OCI-LY1 (cell line): ENCODE data around the gene PTPN22.

Experiments
- H2AFZ ChIP-seq: fragments of 200-600 bp; sonication (generic), shearing (Covaris generic); 2 replicates; pipeline ENCODE4 v1.6.0; 2014; ENCODE audit warnings: antibody characterized with exemption, mild to moderate bottlenecking, low read length
- H3F3A ChIP-seq: fragments of 200-600 bp; sonication (generic), shearing (Covaris generic); 2 replicates; pipeline ENCODE4 v1.6.0; 2014; ENCODE audit warnings: mild to moderate bottlenecking, antibody characterized with exemption, low read length, moderate library complexity; ENCODE audit not compliant: insufficient read depth
- H3K27ac ChIP-seq: fragments of 200-600 bp; sonication (generic); 2 replicates; pipeline ENCODE4 v1.5.1; 2014; ENCODE audit warnings: low read length, mixed run types, mild to moderate bottlenecking, low read depth; ENCODE audit not compliant: poor library complexity, severe bottlenecking
- H3K27me3 ChIP-seq: fragments of 200-600 bp; sonication (generic); 2 replicates; pipeline ENCODE4 v1.6.0; 2014; ENCODE audit warnings: antibody characterized with exemption, mild to moderate bottlenecking, low read length, moderate library complexity; ENCODE audit not compliant: insufficient read depth
- H3K36me3 ChIP-seq: fragments of 200-600 bp; sonication (generic); 2 replicates; pipeline ENCODE4 v1.6.1; 2014; ENCODE audit warnings: mild to moderate bottlenecking, antibody characterized with exemption, low read length, moderate library complexity, mixed read lengths; ENCODE audit not compliant: insufficient read depth
- H3K4me1 ChIP-seq: fragments of 200-600 bp; sonication (generic); 2 replicates; pipeline ENCODE4 v1.5.1; 2014; ENCODE audit warnings: mild to moderate bottlenecking, low read length, moderate library complexity; ENCODE audit not compliant: insufficient read depth, severe bottlenecking
- H3K4me2 ChIP-seq: fragments of 200-600 bp; sonication (generic), shearing (Covaris generic); 2 replicates; pipeline ENCODE4 v1.6.1; 2014; ENCODE audit warnings: low read length
- H3K4me3 ChIP-seq: fragments of 200-600 bp; sonication (generic); 2 replicates; pipeline ENCODE4 v1.5.1; 2014; ENCODE audit warnings: low read length, low read depth, mild to moderate bottlenecking, mixed read lengths; ENCODE audit not compliant: poor library complexity, severe bottlenecking
- H3K79me2 ChIP-seq: fragments of 200-600 bp; shearing (Covaris generic); 2 replicates; pipeline ENCODE4 v1.6.1; 2016; ENCODE audit warnings: mixed run types, low read length, mixed read lengths; ENCODE audit not compliant: insufficient read depth
- H3K9ac ChIP-seq: fragments of 200-600 bp; sonication (generic), shearing (Covaris generic); 2 replicates; pipeline ENCODE4 v1.6.1; 2014; ENCODE audit warnings: mild to moderate bottlenecking, low read length, mixed read lengths
- H3K9me2 ChIP-seq: fragments of 200-600 bp; sonication (generic), shearing (Covaris generic); 2 replicates; pipeline ENCODE4 v1.6.1; 2014; ENCODE audit warnings: low read depth, mild to moderate bottlenecking, low read length, mixed read lengths
- H3K9me3 ChIP-seq: fragments of 200-600 bp; shearing (Covaris generic); 2 replicates; pipeline ENCODE4 v1.6.1; 2014; ENCODE audit warnings: low read length, mixed read lengths
- H4K20me1 ChIP-seq: fragments of 200-600 bp; sonication (generic), shearing (Covaris generic); 2 replicates; pipeline ENCODE4 v1.6.0; 2016; ENCODE audit warnings: mild to moderate bottlenecking, low read length; ENCODE audit not compliant: insufficient read depth
- CTCF ChIP-seq: fragments of 200-600 bp; sonication (generic), shearing (Covaris generic); IDR thresholded peaks from 2 replicates; pipeline ENCODE4 v1.5.1; 2017; ENCODE audit warnings: mild to moderate bottlenecking, antibody characterized with exemption, low read length, moderate library complexity, mixed read lengths
- EZH2 ChIP-seq: fragments of 200-600 bp; sonication (generic), shearing (Covaris generic); IDR thresholded peaks from 2 replicates; pipeline ENCODE4 v1.8.0; 2017; ENCODE audit warnings: borderline replicate concordance, mixed run types, mild to moderate bottlenecking, antibody characterized with exemption, low read length, moderate library complexity, mixed read lengths

Gene PTPN22

DNA sequence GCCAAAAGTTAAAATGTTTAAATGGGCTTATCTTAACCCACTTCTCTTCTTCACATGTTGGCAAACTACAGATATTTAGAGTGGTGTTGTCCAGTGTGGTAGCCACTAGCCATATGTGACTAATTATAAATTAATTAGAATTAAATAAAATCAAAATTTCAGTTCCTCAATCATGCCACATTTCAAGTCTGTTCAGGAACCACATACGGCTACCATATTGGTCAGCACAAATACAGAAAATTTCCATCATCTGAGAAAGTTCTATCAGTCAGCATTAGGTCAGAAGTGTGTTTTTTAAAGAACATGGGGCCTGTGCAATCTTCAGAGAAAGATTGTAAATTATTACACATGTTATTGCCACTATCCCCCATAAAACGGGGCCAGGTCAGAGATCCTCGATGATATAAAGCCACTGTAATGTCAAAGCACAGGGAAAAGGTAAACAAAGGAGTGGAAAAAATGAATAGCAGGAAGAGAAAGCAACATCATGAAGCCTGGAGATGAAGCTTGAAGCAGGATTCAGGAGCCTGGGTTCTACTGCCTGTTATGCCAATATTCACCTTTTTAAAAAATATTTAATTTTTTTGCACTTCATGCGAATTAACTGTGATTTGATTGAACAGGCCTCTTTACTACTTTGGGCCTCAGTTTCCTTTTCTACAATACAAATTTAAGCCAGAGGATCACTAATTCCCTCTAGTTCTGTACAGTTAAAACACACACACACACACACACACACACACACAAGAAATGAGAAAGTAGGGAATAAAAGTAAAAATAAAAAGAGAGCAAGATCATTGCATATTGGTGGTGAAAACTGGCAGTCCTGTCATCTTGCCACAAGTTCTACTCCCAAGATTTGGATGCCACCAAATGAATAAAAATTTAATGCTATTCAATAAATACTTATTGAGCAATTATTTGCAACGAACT lies 61.6 kb downstream of the PTPN22 start:
- Histone ChIP-seq H3K79me2 (peaks cover 64% of the 10 kb centered on the region), H3K4me2 (peak overlapping the region; percentile 80), H3K9me2 (no peaks in the 10 kb centered on the region), H2AFZ (no peak overlapping the region), H3K9ac (peak overlapping the region; percentile 92), H3K9me3 (no peaks in the 10 kb centered on the region), H3F3A (no peaks in the 10 kb centered on the region), H3K27me3 (no peaks in the 10 kb centered on the region), H4K20me1 (no peaks in the 10 kb centered on the region), H3K27ac (peak overlapping the region; percentile 34), H3K4me3 (peak overlapping the region; percentile 86), H3K36me3 (peaks cover 13% of the 10 kb centered on the region), H3K4me1 (peaks cover 43% of the 10 kb centered on the region)
- TF ChIP-seq CTCF (no peak), EZH2 (no peak)

- peak overlapping the region; percentile 80; the same call in 1 of the 2 replicates for H3K4me2 ChIP-seq
- peaks cover 13% of the 10 kb centered on the region for H3K36me3 ChIP-seq
Measured at GRCh38 chr1:113808450-113809195, 62.9 kb downstream of the PTPN22 start.

More at GRCh38 chr1:113808450-113809195, 62.9 kb downstream of the PTPN22 start:
- no peaks in the 10 kb centered on the region for H3K27me3 ChIP-seq
- H3K9me3 ChIP-seq, result no peaks in the 10 kb centered on the region
- H3K4me1 ChIP-seq, result peaks cover 43% of the 10 kb centered on the region
- H3K9ac ChIP-seq, result no peak overlapping the region
- peaks cover 77% of the 10 kb centered on the region for H3K79me2 ChIP-seq
- peak overlapping the region; percentile 11 for H3K27ac ChIP-seq
- H4K20me1 ChIP-seq, result no peaks in the 10 kb centered on the region
- no peaks in the 10 kb centered on the region for H3K9me2 ChIP-seq
- H2AFZ ChIP-seq, result no peak overlapping the region
- H3F3A ChIP-seq, result no peaks in the 10 kb centered on the region
- TF ChIP-seq EZH2 (no peak), CTCF (no peak)
- H3K4me3 ChIP-seq, result no peak overlapping the region
